GM12878 (cell line): ENCODE measurements around the gene TMEM161A. TPM values are rescaled to one million over a fixed set of nuclear protein-coding genes. Genes with fewer than 3 reads are reported as not detected.

Experiments used
- ATAC-seq: fragments of 200-7000 bp; cut with Tn5 transposase; 3 replicates; pipeline ENCODE4 v1.9.1; 2020; ENCODE audit warnings: mild to moderate bottlenecking, moderate library complexity
- BruUV-seq: library from RNA; stranded (reverse); fragments of 400-500 nt; replicated peaks from 2 replicates; lab custom pipeline; 2021; lab: Mats Ljungman, UMichigan
- CTCF ChIA-PET: fragments of 300-600 bp; sonication (Branson Sonifier 250); formaldehyde crosslinking; extraction: SDS; loops from one replicate; lab custom pipeline; 2021; ENCODE audit warnings: inconsistent platforms; lab: Yijun Ruan, JAX
- POLR2A ChIA-PET: fragments of 350-600 bp; formaldehyde crosslinking; extraction: SDS; loops from one replicate; lab custom pipeline; 2021; ENCODE audit warnings: inconsistent platforms; lab: Charles Lee
- RAD21 ChIA-PET: fragments of 300-600 bp; sonication (Branson Sonifier 250); formaldehyde crosslinking; loops from one replicate; lab custom pipeline; 2023; ENCODE audit warnings: antibody characterized with exemption; ENCODE audit not compliant: unreplicated experiment; lab: Charles Lee
- SMC1A ChIA-PET: fragments of 300-600 bp; sonication (Branson Sonifier 250); formaldehyde crosslinking; loops from one replicate; lab custom pipeline; 2023; ENCODE audit not compliant: unreplicated experiment, uncharacterized antibody; lab: Charles Lee
- DNase-seq: peaks from one replicate; pipeline ENCODE4 v3.0.0-alpha.2; 2011; ENCODE audit warnings: low read depth, low spot score
- FAIRE-seq: peaks from 3 replicates; lab custom pipeline; 2011; peaks lifted over from hg19 to GRCh38; lab: Jason Lieb, UNC
- H2AFZ ChIP-seq: 2 replicates; pipeline ENCODE4 v1.6.0; 2011; ENCODE audit warnings: low read depth, low read length, control low read depth; ENCODE audit not compliant: control insufficient read depth
- H3K27ac ChIP-seq: 2 replicates; pipeline ENCODE4 v1.5.1; 2011; ENCODE audit warnings: control low read depth; ENCODE audit not compliant: control insufficient read depth, insufficient read depth
- H3K27me3 ChIP-seq, 2 experiments: replicated peaks in 1 of 2; 2 replicates each; pipeline versions ENCODE4 v1.6.0 to v1.6.1; 2011; ENCODE audit warnings: low read length in 1 of 2; ENCODE audit not compliant: control insufficient read depth in 2 of 2, insufficient read depth in 2 of 2
- H3K36me3 ChIP-seq, 2 experiments: 2 replicates each; pipeline ENCODE4 v1.5.1; 2011; ENCODE audit warnings: low read length in 1 of 2; ENCODE audit not compliant: control insufficient read depth in 2 of 2, insufficient read depth in 2 of 2
- H3K4me1 ChIP-seq: 2 replicates; pipeline ENCODE4 v1.6.1; 2011; ENCODE audit warnings: mild to moderate bottlenecking, low read length, moderate library complexity, mixed read lengths; ENCODE audit not compliant: control insufficient read depth, insufficient read depth
- H3K4me2 ChIP-seq: 2 replicates; pipeline ENCODE4 v1.6.0; 2011; ENCODE audit warnings: control low read depth; ENCODE audit not compliant: control insufficient read depth, insufficient read depth
- H3K4me3 ChIP-seq: fragments of 200-600 bp; sonication (generic); 2 replicates; pipeline ENCODE4 v1.5.1; 2016
- H3K79me2 ChIP-seq: 2 replicates; pipeline ENCODE4 v1.6.0; 2011; ENCODE audit warnings: low read length; ENCODE audit not compliant: control insufficient read depth, insufficient read depth
- H3K9ac ChIP-seq: 2 replicates; pipeline ENCODE4 v1.8.0; 2011; ENCODE audit warnings: low read length, control low read depth, mixed read lengths; ENCODE audit not compliant: control insufficient read depth, insufficient read depth
- H3K9me3 ChIP-seq: replicated peaks from 3 replicates; pipeline ENCODE4 v1.5.1; 2011; ENCODE audit warnings: mild to moderate bottlenecking, low read length; ENCODE audit not compliant: control insufficient read depth, insufficient read depth
- H4K20me1 ChIP-seq: 2 replicates; pipeline ENCODE4 v1.6.0; 2011; ENCODE audit not compliant: control insufficient read depth, insufficient read depth
- EGR1 ChIP-seq, 2 experiments: IDR thresholded peaks; 1 replicate in 1 of 2; 2 replicates in 1 of 2; pipeline ENCODE4 v1.6.1; 2011 to 2012; ENCODE audit warnings: low read depth in 2 of 2, low read length in 2 of 2, borderline replicate concordance in 1 of 2, mild to moderate bottlenecking in 1 of 2, moderate library complexity in 1 of 2
- EZH2 ChIP-seq: IDR thresholded peaks from 2 replicates; pipeline ENCODE4 v1.6.1; 2012; ENCODE audit warnings: low read depth, mild to moderate bottlenecking, control low read depth, inconsistent platforms, low read length, borderline replicate concordance; ENCODE audit not compliant: control insufficient read depth
- HCFC1 ChIP-seq: fragments of 150-350 bp; IDR thresholded peaks from 2 replicates; pipeline ENCODE4 v1.6.1; 2014; ENCODE audit warnings: low read length
- NFIC ChIP-seq: IDR thresholded peaks from 2 replicates; pipeline ENCODE4 v1.6.1; 2012; ENCODE audit warnings: low read depth, mild to moderate bottlenecking, inconsistent platforms, low read length, moderate library complexity
- NFXL1 ChIP-seq: fragments of 450-650 bp; IDR thresholded peaks from 2 replicates; pipeline ENCODE4 v1.6.1; 2017; ENCODE audit warnings: antibody characterized with exemption, mild to moderate bottlenecking, borderline replicate concordance
- NFYB ChIP-seq: IDR thresholded peaks from 2 replicates; pipeline ENCODE4 v1.6.1; 2011; ENCODE audit warnings: low read depth, mild to moderate bottlenecking, low read length, improper control_type of control experiment, moderate library complexity; ENCODE audit not compliant: insufficient read depth
- RAD21 ChIP-seq: IDR thresholded peaks from 2 replicates; pipeline ENCODE4 v1.6.1; 2011; ENCODE audit warnings: mild to moderate bottlenecking, low read depth, low read length, moderate library complexity; ENCODE audit not compliant: insufficient read depth
- TARDBP ChIP-seq: IDR thresholded peaks from 2 replicates; pipeline ENCODE4 v1.6.1; 2016; ENCODE audit warnings: borderline replicate concordance
- WGBS: methylation state at CpG from one replicate; pipeline ENCODE4 v1.1.6; 2016; ENCODE audit warnings: low lambda C conversion rate; ENCODE audit not compliant: insufficient replicate concordance, insufficient coverage; ENCODE audit errors: missing lambda C conversion rate; 5-methylcytosine and 5-hydroxymethylcytosine counted together
- in situ Hi-C: fragments of 300-500 bp; cut with MboI; formaldehyde crosslinking; loops from 9 replicates; pipeline ENCODE4 v1.14.3; 2018; ENCODE audit warnings: mixed read lengths
- intact Hi-C: fragments of 100-400 bp; cut with micrococcal nuclease; formaldehyde crosslinking; loops from one replicate; pipeline ENCODE4 v1.14.2; 2022; ENCODE audit not compliant: unreplicated experiment
- polyA plus RNA-seq, 11 experiments: library from polyadenylated mRNA; depleted of rRNA in 4 of 11; unstranded in 6 of 11; stranded (reverse) in 5 of 11; fragments of >200 nt; fragmentation: Nextera tagmentation in 4 of 11; fragmentation: Illumina TruSeq in 1 of 11; extraction: Ambion mirVana in 4 of 11; extraction: Trizol in 1 of 11; gene quantifications; 1 replicate in 1 of 11; 2 replicates in 10 of 11; pipeline versions ENCODE4 v1.2.1 to v1.2.3, GENCODE V29; 2011 to 2016; ENCODE audit warnings: inconsistent platforms in 2 of 11, missing spikeins in 2 of 11, low read depth in 1 of 11
- total RNA-seq, 4 experiments: library from RNA; depleted of rRNA in 3 of 4; stranded (reverse); fragments of >200 nt in 3 of 4; fragmentation: Illumina TruSeq in 1 of 4; extraction: Trizol in 1 of 4; gene quantifications; 2 replicates each; pipeline versions ENCODE4 v1.2.1 to v1.2.3, GENCODE V29; 2013 to 2021
- TF ChIP-seq, protein P1 (sequence below): fragments of 450-650 bp; IDR thresholded peaks from 2 replicates; pipeline ENCODE4 v1.6.1; 2016; ENCODE audit warnings: mild to moderate bottlenecking
- TF ChIP-seq, protein P2 (sequence below): IDR thresholded peaks from 2 replicates; pipeline ENCODE4 v1.6.1; 2012; ENCODE audit warnings: improper control_type of control experiment, low read depth, low read length; ENCODE audit not compliant: insufficient replicate concordance
- TF ChIP-seq, protein P3 (sequence below): IDR thresholded peaks from 2 replicates; pipeline ENCODE4 v1.6.1; 2011; ENCODE audit warnings: borderline replicate concordance, low read depth, mild to moderate bottlenecking, moderate library complexity, low read length; ENCODE audit not compliant: insufficient read depth, poor library complexity, severe bottlenecking
- TF ChIP-seq, protein P4 (sequence below): fragments of 150-350 bp; IDR thresholded peaks from 2 replicates; pipeline ENCODE4 v1.6.1; 2014; ENCODE audit warnings: mild to moderate bottlenecking, low read depth, low read length

The TMEM161A gene
- total and polyA plus RNA-seq, 10 of the 15 experiments (the other 5 are each of a cell fraction or from before 2014, with no cell fraction given), result 1.1 to 37.1 (median 19.0) TPM

DNA sequence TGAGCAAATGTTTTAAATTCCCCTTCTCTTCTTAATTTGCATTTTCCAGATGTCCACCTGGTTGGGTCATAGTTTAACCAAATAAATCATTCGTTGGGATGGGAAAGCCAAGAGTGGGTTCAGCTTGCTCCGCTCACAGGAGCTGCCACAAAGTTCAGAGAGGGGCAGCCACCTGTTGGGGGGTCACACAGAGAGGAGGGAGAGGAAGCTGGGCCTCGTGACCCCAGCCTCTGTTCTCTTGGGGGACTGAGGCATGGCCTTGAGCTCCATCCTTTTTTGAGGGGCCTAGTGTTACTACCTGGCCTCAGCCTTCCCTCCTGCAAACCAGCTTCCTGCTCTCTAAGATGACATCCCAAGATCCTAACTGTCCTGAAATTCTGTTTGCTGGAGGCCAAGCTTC, 29.3 kb upstream of the TMEM161A start:
- FAIRE-seq (no peak), DNase-seq (no peak), ATAC-seq (no peak)
- no peak overlapping the region for H3K9ac ChIP-seq
- H3K36me3 ChIP-seq, result no peaks in the 10 kb centered on the region; a peak in 1 of 4 replicates
- ChIA-PET CTCF (interaction anchor here (4.6 to 6.6 kb wide), 3 partner anchors 10 to 21 kb away, joined by 22 to 86 read pairs (median 23); no protein-coding TSS in a partner anchor), SMC1A (interaction anchor here (0.9 to 4.8 kb wide), 5 partner anchors 11 to 26 kb away, joined by 3 to 83 read pairs (median 3); no protein-coding TSS in a partner anchor), POLR2A (interaction anchor here (4.0 kb wide), 1 partner anchor 10 kb away, joined by 74 read pairs; no protein-coding TSS in a partner anchor), RAD21 (interaction anchor here (14.0 kb wide), 1 partner anchor 14 kb away, joined by 394 read pairs; no protein-coding TSS in a partner anchor)
- TF ChIP-seq TARDBP (no peak), NFXL1 (no peak), NFIC (no peak), HCFC1 (no peak), EZH2 (no peak), EGR1 (IDR thresholded peaks at IDR 0.05; ENCODE audit: borderline replicate concordance in 1 of 2, low read depth in 2 of 2, low read length in 2 of 2) (no peak), RAD21 (no peak), NFYB (no peak)
- TF ChIP-seq, protein P1, sequence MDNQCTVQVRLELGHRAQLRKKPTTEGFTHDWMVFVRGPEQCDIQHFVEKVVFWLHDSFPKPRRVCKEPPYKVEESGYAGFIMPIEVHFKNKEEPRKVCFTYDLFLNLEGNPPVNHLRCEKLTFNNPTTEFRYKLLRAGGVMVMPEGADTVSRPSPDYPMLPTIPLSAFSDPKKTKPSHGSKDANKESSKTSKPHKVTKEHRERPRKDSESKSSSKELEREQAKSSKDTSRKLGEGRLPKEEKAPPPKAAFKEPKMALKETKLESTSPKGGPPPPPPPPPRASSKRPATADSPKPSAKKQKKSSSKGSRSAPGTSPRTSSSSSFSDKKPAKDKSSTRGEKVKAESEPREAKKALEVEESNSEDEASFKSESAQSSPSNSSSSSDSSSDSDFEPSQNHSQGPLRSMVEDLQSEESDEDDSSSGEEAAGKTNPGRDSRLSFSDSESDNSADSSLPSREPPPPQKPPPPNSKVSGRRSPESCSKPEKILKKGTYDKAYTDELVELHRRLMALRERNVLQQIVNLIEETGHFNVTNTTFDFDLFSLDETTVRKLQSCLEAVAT, result no peak
- TF ChIP-seq, protein P2, sequence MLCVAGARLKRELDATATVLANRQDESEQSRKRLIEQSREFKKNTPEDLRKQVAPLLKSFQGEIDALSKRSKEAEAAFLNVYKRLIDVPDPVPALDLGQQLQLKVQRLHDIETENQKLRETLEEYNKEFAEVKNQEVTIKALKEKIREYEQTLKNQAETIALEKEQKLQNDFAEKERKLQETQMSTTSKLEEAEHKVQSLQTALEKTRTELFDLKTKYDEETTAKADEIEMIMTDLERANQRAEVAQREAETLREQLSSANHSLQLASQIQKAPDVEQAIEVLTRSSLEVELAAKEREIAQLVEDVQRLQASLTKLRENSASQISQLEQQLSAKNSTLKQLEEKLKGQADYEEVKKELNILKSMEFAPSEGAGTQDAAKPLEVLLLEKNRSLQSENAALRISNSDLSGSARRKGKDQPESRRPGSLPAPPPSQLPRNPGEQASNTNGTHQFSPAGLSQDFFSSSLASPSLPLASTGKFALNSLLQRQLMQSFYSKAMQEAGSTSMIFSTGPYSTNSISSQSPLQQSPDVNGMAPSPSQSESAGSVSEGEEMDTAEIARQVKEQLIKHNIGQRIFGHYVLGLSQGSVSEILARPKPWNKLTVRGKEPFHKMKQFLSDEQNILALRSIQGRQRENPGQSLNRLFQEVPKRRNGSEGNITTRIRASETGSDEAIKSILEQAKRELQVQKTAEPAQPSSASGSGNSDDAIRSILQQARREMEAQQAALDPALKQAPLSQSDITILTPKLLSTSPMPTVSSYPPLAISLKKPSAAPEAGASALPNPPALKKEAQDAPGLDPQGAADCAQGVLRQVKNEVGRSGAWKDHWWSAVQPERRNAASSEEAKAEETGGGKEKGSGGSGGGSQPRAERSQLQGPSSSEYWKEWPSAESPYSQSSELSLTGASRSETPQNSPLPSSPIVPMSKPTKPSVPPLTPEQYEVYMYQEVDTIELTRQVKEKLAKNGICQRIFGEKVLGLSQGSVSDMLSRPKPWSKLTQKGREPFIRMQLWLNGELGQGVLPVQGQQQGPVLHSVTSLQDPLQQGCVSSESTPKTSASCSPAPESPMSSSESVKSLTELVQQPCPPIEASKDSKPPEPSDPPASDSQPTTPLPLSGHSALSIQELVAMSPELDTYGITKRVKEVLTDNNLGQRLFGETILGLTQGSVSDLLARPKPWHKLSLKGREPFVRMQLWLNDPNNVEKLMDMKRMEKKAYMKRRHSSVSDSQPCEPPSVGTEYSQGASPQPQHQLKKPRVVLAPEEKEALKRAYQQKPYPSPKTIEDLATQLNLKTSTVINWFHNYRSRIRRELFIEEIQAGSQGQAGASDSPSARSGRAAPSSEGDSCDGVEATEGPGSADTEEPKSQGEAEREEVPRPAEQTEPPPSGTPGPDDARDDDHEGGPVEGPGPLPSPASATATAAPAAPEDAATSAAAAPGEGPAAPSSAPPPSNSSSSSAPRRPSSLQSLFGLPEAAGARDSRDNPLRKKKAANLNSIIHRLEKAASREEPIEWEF, result no peak
- TF ChIP-seq, protein P3, sequence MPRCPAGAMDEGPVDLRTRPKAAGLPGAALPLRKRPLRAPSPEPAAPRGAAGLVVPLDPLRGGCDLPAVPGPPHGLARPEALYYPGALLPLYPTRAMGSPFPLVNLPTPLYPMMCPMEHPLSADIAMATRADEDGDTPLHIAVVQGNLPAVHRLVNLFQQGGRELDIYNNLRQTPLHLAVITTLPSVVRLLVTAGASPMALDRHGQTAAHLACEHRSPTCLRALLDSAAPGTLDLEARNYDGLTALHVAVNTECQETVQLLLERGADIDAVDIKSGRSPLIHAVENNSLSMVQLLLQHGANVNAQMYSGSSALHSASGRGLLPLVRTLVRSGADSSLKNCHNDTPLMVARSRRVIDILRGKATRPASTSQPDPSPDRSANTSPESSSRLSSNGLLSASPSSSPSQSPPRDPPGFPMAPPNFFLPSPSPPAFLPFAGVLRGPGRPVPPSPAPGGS, result no peak
- TF ChIP-seq, protein P4, sequence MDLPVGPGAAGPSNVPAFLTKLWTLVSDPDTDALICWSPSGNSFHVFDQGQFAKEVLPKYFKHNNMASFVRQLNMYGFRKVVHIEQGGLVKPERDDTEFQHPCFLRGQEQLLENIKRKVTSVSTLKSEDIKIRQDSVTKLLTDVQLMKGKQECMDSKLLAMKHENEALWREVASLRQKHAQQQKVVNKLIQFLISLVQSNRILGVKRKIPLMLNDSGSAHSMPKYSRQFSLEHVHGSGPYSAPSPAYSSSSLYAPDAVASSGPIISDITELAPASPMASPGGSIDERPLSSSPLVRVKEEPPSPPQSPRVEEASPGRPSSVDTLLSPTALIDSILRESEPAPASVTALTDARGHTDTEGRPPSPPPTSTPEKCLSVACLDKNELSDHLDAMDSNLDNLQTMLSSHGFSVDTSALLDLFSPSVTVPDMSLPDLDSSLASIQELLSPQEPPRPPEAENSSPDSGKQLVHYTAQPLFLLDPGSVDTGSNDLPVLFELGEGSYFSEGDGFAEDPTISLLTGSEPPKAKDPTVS, result no peak
- H3K27ac ChIP-seq, result peak overlapping the region; percentile 1
- H3K4me1 ChIP-seq, result peaks cover 24% of the 10 kb centered on the region
- H3K27me3 ChIP-seq, result no peaks in the 10 kb centered on the region
- in situ Hi-C loops, result no loop called here
- H3K4me3 ChIP-seq, result peak overlapping the region; percentile 9; the same call in 1 of the 2 replicates
- WGBS, result 44% methylated on average over 3 of the region's 3 CpGs
- peaks cover 10% of the 10 kb centered on the region for H3K79me2 ChIP-seq
- peak overlapping the region; percentile 40 for H3K4me2 ChIP-seq
- no peak overlapping the region for H2AFZ ChIP-seq
- TSS peak; percentile 55 for BruUV-seq
- H4K20me1 ChIP-seq, result no peaks in the 10 kb centered on the region
- intact Hi-C loops, result no loop called here
- H3K9me3 ChIP-seq, result no peaks in the 10 kb centered on the region
